T-helper 2 cell treated with Interferon-gamma antibody and Interleukin-4, amounts not matched to agents 5 μg/mL and 100 μg/mL, for 36 hours (primary cell): ENCODE measurements around the gene HTR6.

Experiments used
- DNase-seq: peaks from one replicate; pipeline ENCODE4 v3.0.0; 2021; ENCODE audit warnings: low spot score
- H3K27ac Mint-ChIP-seq: one replicate; pipeline ENCODE4 v1.8.0; 2021; ENCODE audit warnings: mild to moderate bottlenecking, mixed read lengths
- H3K27me3 Mint-ChIP-seq: one replicate; pipeline ENCODE4 v1.8.0; 2021; ENCODE audit warnings: low read depth, mixed read lengths
- H3K36me3 Mint-ChIP-seq: one replicate; pipeline ENCODE4 v1.8.0; 2021; ENCODE audit warnings: low read depth, mixed read lengths
- H3K4me1 Mint-ChIP-seq: one replicate; pipeline ENCODE4 v1.8.0; 2021; ENCODE audit warnings: low read depth, mixed read lengths
- H3K4me3 Mint-ChIP-seq: one replicate; pipeline ENCODE4 v1.8.0; 2022; ENCODE audit warnings: mild to moderate bottlenecking, moderate library complexity, mixed read lengths
- H3K9me3 Mint-ChIP-seq: one replicate; pipeline ENCODE4 v1.8.0; 2021; ENCODE audit warnings: mixed read lengths

HTR6 gene

DNA sequence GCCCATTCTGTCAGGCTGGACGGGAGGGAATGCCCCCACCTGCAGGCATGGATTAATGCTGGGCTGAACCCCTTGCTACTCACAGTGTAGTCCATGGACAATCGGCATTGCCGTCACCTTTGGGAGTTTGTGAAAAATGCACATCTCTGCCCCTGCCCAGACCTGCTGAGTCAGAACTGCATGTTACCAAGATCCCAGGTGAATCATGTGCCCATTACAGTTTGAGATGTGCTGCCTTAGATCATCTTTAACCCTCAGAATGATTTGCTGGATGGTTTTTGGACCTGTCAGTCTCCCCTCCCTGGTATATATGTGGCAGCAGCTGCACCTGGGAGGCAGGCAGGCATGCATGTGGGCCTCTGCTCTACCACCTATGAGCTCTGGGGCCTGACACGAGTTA lies 15.0 kb downstream of the HTR6 start:
- DNase-seq = no peak
- Mint-ChIP-seq H3K27ac (no peak overlapping the region), H3K9me3 (no peaks in the 10 kb centered on the region), H3K36me3 (no peaks in the 10 kb centered on the region), H3K27me3 (no peaks in the 10 kb centered on the region), H3K4me1 (no peaks in the 10 kb centered on the region), H3K4me3 (no peak overlapping the region)

DNA sequence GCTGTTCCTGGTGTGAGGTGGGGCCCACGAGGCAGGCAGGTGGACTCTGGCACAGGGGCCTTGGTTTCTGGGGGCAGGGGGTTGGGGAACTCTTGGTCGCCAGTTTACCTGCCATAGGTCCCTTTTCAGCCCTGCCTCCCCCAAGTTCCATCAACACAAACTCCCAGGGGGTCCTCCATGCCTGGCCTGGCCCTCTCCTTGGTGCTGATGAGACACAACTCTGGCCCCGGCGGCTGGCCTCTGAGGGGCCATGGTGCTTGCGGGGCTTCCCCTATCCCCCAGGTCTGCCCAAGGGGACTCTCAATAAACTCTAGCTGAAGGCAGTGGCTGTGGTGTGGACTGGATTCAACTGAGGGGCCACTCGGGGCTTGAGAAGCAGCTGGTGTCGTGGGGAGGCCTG lies 16.0 kb downstream of the HTR6 start:
- H3K4me1 Mint-ChIP-seq = no peaks in the 10 kb centered on the region
- H3K9me3 Mint-ChIP-seq = no peaks in the 10 kb centered on the region
- no peaks in the 10 kb centered on the region for H3K27me3 Mint-ChIP-seq
- H3K27ac Mint-ChIP-seq = no peak overlapping the region
- no peaks in the 10 kb centered on the region for H3K36me3 Mint-ChIP-seq
- H3K4me3 Mint-ChIP-seq = no peak overlapping the region
- DNase-seq = no peak

DNA sequence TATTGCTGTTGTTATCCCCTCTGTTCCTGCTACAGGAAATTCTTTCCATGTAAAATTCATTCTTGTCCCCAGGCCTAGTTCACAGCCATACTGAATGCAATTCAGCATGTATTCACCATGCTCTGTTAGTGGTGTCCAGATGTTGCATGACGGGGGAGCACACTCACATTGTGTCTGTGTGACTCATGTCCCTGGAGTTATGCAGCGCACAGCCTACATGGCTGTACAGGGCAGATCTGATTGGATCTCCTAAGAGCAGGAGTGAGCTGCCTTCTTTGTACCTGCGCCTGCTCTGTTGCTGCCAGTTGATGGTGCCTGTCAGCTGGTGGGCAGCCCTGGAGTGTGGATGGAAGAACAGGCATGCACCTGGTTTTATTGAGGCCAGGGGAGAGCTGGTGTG lies 17.6 kb downstream of the HTR6 start:
- H3K4me3 Mint-ChIP-seq = no peak overlapping the region
- no peaks in the 10 kb centered on the region for H3K9me3 Mint-ChIP-seq
- no peak overlapping the region for H3K27ac Mint-ChIP-seq
- H3K4me1 Mint-ChIP-seq = no peaks in the 10 kb centered on the region
- H3K36me3 Mint-ChIP-seq = peaks cover 3% of the 10 kb centered on the region
- DNase-seq = no peak
- no peaks in the 10 kb centered on the region for H3K27me3 Mint-ChIP-seq

DNA sequence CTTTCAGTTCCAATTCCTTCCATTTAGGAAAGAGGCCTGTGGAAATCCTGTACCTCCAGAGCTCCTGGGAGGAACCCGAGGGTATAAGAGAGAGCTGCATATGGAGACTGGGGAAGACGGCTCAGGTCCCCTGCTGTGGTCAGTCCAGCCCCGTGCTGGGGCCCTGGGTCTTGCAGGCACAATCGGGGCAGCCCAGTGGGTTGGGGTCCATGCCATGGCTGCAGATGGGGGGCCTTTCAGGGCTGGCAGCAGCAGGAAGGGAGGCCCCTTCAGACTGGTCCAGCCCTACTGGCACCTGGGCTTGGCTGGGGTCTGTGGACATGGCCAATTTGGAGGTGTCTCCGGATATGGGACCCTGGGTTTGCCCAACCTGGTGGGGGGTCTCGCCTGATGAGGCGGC lies 18.2 kb downstream of the HTR6 start:
- Mint-ChIP-seq H3K27ac (no peak overlapping the region), H3K9me3 (no peaks in the 10 kb centered on the region), H3K4me3 (no peak overlapping the region), H3K36me3 (peaks cover 8% of the 10 kb centered on the region), H3K27me3 (no peaks in the 10 kb centered on the region), H3K4me1 (no peaks in the 10 kb centered on the region)
- DNase-seq = no peak

DNA sequence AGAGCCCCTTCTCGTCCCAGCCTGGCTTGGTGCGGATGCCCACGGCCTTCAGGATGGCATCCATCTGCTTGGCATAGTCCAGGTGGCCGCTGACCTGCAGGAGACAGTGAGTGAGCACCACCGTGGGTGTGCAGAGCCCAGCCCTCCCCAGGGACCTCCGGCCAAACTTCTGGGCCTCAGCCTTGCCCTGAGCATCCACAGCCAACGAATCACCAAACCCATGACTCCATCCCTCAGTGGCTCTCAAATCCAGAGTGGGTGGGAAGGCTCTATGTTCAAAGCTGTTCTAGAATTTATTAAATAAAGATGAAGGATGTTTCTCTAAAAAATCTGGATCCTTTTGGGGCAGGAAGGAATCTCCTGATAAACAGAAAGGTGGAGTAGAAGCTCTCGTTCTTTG lies 18.7 kb downstream of the HTR6 start:
- DNase-seq = no peak
- Mint-ChIP-seq H3K36me3 (peaks cover 10% of the 10 kb centered on the region), H3K27ac (no peak overlapping the region), H3K4me1 (peaks cover 3% of the 10 kb centered on the region), H3K9me3 (no peaks in the 10 kb centered on the region), H3K4me3 (no peak overlapping the region), H3K27me3 (no peaks in the 10 kb centered on the region)

DNA sequence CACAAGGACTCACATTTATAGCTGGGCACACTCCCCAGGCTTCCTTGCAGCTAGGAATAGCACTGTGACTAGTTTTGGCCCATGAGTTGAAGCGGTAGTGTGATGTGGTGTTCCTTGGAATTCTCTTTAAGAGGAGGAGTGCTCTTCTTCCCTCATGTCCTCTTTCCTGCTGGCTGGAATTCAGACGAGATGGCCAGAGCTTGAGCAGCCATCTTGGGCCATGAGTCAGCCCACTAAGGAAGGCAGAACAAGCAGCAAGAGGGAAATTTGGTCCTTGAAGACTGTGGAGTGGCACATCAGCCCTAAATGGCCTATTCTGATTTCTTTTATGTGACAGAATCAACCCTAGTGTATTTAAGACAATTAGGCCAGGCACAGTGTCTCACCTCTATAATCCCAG lies 20.0 kb downstream of the HTR6 start:
- Mint-ChIP-seq H3K27ac (no peak overlapping the region), H3K36me3 (peaks cover 17% of the 10 kb centered on the region), H3K4me3 (no peak overlapping the region), H3K27me3 (no peaks in the 10 kb centered on the region), H3K4me1 (peaks cover 3% of the 10 kb centered on the region), H3K9me3 (no peaks in the 10 kb centered on the region)
- no peak for DNase-seq

DNA sequence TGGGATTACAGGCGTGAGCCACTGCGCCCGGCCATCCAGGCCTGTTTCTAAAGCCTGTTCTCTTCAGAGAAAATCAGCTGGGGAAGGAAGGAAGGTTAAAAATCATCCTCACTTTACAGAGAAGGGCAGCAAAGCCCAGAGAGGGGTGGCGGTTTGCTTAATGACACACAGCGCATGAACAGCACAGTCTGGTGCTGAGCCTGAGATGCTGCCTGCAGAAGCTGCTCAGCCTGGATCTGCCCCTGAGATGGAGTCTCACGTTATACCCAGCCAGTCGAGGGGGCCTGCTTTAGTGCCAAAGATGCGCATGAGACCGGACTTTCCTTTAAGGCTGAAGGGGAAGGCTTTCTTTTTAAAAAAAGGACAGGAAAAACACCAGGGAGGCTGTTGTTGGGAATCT lies 21.3 kb downstream of the HTR6 start:
- no peak overlapping the region for H3K4me3 Mint-ChIP-seq
- H3K27ac Mint-ChIP-seq = no peak overlapping the region
- no peaks in the 10 kb centered on the region for H3K27me3 Mint-ChIP-seq
- no peaks in the 10 kb centered on the region for H3K9me3 Mint-ChIP-seq
- no peak for DNase-seq
- H3K4me1 Mint-ChIP-seq = peaks cover 3% of the 10 kb centered on the region
- H3K36me3 Mint-ChIP-seq = peaks cover 23% of the 10 kb centered on the region

DNA sequence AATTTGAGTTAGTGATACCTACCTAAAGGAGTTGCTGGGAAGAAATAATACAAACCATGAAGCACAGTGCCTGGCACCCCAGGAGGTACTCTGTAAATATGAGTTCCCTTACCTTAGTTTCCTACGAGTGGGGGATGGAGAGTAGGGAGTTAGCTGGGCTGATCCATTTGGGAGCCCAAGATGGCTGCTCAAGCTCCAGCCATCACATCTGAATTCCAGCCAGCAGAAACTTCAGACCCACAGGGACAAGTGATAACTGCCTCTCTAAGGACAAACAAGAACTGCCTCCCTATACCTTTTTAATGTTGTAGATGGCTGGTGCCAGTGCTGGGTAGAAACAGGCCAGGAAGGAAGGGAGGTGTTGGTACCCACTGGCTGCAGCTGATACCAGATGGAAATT lies 22.7 kb downstream of the HTR6 start:
- H3K4me3 Mint-ChIP-seq = no peak overlapping the region
- H3K36me3 Mint-ChIP-seq = peaks cover 33% of the 10 kb centered on the region
- DNase-seq = no peak
- H3K9me3 Mint-ChIP-seq = no peaks in the 10 kb centered on the region
- H3K27me3 Mint-ChIP-seq = no peaks in the 10 kb centered on the region
- H3K4me1 Mint-ChIP-seq = peaks cover 3% of the 10 kb centered on the region
- H3K27ac Mint-ChIP-seq = no peak overlapping the region

DNA sequence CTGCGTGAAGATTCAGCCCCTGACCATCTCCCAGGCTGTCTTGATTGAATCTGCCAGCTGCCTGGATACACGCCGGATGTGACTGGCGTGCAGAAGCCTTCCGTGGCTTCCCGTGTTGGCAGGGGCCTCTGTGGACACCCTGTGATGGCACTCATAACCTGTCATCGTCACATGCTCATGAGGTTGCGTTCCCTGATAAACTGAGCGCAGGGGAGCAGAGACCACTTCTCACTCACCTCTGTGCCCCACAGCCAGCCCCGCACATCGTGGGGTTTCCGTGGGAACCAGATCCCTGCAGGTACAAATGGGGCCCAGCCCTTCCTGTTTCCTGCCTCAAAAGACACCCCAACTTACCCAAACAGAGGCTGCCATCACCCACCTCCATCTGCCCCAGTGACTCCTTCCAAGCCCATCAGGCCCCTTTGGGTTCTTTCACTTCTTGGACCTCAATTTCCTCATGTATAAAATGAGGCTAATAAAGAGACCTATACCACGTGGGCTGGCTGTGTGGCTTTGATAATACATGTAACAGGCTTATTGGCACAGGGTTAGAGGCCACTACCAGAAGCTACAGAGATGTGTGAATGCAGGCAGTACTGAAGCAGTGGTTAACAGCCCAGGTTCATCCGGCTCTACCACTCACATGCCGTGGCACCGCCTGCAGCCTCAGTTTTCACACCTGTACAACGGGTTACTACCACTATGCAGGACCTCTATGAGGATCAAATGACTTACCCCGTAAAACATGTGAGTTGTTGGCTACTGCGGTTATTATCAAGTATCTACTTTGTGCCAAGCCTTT lies 23.6 kb downstream of the HTR6 start:
- Mint-ChIP-seq H3K27me3 (no peaks in the 10 kb centered on the region), H3K27ac (no peak overlapping the region), H3K36me3 (peaks cover 33% of the 10 kb centered on the region), H3K9me3 (no peaks in the 10 kb centered on the region), H3K4me3 (no peak overlapping the region), H3K4me1 (peaks cover 3% of the 10 kb centered on the region)
- DNase-seq = no peak

DNA sequence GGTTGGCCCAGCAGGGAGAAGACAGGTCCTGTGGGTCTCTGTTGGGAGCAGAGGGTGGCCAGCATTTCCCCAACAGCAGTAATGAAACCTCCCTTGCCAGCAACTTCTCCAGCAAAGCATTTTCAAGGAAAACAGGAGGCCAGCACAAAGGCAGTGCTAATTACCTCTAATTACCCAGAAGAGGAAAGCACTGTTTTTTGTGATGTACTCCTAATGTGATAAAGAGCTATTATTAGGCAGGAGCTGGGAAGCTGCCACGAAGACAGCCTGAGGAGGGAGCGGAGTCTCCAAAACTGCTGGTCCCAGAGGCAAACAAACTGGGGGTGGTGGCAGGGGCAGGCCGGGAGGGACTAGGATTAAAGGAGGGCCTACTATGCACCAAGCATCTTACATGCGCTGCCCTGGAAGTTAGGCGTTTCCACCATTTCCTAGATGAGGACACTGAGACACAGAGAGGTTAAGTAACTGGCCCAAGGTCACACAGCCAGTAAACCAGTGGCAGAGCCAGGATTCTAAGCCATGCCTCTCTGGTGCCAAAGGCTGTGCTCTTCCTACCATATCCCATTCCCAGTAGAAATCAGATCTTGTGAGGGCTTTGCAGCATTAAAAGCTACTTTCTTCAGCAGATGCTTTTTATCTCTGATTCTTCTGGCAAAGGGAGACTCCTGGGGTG lies 24.5 kb downstream of the HTR6 start:
- Mint-ChIP-seq H3K4me3 (no peak overlapping the region), H3K4me1 (peaks cover 3% of the 10 kb centered on the region)
- DNase-seq = no peak

DNA sequence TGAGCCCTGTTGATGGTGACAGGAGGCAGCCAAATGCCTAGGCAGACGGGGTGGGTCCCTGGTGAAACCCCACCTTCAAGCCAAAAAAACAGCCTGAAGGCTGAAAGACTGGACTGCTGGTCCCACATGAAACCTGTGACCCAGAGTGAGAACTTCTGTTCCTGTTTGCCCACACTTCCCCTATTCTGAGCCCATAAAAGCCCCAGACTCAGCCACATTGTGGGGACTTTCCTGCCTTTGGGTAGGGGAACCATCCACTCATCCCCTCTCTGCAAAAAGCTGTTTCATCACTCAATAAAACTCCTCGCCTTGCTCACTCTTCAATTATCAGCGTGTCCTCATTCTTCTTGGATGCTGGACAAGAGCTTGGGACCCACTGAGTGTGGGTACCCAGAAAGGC lies 25.2 kb downstream of the HTR6 start:
- Mint-ChIP-seq H3K27ac (no peak overlapping the region), H3K9me3 (no peaks in the 10 kb centered on the region), H3K27me3 (no peaks in the 10 kb centered on the region), H3K4me3 (no peak overlapping the region), H3K36me3 (peaks cover 33% of the 10 kb centered on the region), H3K4me1 (peaks cover 3% of the 10 kb centered on the region)
- no peak for DNase-seq

More for the DNA sequence above, 24.5 kb downstream of the HTR6 start:
- no peaks in the 10 kb centered on the region for H3K27me3 Mint-ChIP-seq
- peaks cover 33% of the 10 kb centered on the region for H3K36me3 Mint-ChIP-seq
- H3K27ac Mint-ChIP-seq = no peak overlapping the region
- H3K9me3 Mint-ChIP-seq = no peaks in the 10 kb centered on the region

DNA sequence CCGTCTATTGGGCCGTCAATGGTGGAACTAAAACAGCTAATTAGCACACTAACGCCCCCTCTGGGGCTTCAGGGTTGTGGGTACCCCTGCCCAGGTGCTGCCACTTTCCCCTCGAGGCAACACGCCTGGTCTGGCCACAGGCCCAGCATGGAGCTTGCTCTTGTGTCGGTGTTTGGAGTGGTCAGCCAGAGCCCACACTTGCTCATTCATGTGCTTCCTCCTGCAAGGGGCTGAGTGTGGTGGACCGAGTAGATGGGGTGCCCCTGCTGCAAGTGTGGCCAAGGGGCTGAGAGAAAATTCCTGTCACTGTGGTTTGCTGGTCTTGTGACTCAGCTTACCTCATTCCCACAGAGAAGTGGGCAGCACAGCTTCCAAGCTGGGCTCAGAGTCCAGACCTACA lies 25.7 kb downstream of the HTR6 start:
- peaks cover 33% of the 10 kb centered on the region for H3K36me3 Mint-ChIP-seq
- no peaks in the 10 kb centered on the region for H3K27me3 Mint-ChIP-seq
- DNase-seq = no peak
- H3K9me3 Mint-ChIP-seq = no peaks in the 10 kb centered on the region
- peaks cover 3% of the 10 kb centered on the region for H3K4me1 Mint-ChIP-seq
- no peak overlapping the region for H3K4me3 Mint-ChIP-seq
- no peak overlapping the region for H3K27ac Mint-ChIP-seq

DNA sequence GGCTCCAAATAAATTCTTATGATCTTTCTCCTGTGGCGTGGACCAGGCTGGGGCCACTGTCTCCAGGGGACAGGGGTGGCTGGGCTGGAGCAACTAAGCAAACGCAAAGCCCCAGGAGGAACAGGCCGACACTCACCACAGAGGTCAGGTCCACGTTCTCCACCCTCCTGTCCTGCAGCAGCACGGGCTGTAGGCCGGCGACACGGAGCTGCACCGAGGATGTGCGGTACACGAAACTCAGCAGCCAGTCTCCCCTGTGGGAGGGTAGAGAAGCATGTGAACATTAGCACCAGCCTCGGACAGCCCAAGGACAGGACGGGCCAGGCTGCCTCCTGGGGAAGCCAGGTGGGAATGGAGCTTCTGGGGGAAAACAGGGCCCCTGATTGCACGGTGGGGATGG lies 29.6 kb downstream of the HTR6 start:
- H3K36me3 Mint-ChIP-seq = peaks cover 16% of the 10 kb centered on the region
- H3K27ac Mint-ChIP-seq = no peak overlapping the region
- H3K4me3 Mint-ChIP-seq = no peak overlapping the region
- H3K4me1 Mint-ChIP-seq = no peaks in the 10 kb centered on the region
- DNase-seq = no peak
- no peaks in the 10 kb centered on the region for H3K9me3 Mint-ChIP-seq
- no peaks in the 10 kb centered on the region for H3K27me3 Mint-ChIP-seq

DNA sequence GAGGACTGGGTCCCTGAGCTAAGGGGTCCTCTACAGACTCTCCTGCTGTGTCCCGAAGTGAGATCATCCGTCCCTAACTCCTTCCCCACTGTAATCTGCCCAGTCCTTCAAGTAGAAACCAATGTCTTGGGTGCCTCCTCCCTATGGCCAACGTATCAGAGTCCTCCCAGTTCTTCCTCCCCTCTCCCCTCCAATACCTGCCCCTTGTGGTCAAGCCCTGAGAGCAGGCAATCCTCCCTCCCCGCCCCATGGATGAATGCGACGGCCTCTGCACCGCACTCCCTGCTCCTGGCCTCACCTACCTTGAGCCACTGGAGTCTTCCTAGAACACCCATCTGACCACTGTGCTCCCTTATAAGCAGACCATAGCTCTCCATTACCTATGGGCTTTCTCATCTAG lies 31.1 kb downstream of the HTR6 start:
- peaks cover 10% of the 10 kb centered on the region for H3K36me3 Mint-ChIP-seq
- no peak overlapping the region for H3K4me3 Mint-ChIP-seq
- no peak overlapping the region for H3K27ac Mint-ChIP-seq
- H3K27me3 Mint-ChIP-seq = no peaks in the 10 kb centered on the region
- H3K9me3 Mint-ChIP-seq = no peaks in the 10 kb centered on the region
- no peak for DNase-seq
- H3K4me1 Mint-ChIP-seq = no peaks in the 10 kb centered on the region

DNA sequence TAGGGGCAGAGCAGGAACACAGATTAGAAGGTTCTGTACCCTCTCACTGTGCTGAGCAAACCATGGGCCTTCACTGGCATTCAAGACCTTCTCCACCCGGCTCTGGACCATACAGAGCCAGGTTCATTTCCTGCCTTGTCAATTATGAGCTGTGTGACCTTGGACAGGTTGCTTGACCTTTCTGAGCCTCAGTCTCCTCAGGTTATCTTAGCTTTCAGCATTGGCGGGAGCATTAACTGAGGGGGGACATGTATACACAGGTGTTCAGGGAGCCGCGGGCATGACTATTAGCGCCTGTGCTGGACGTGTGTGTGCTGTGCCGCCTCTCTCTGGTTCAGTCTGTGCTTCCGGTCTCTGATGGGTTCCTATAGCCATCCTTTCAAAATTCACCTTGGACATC lies 32.1 kb downstream of the HTR6 start:
- Mint-ChIP-seq H3K4me1 (no peaks in the 10 kb centered on the region), H3K4me3 (no peak overlapping the region), H3K27ac (no peak overlapping the region), H3K36me3 (peaks cover 4% of the 10 kb centered on the region), H3K27me3 (no peaks in the 10 kb centered on the region), H3K9me3 (no peaks in the 10 kb centered on the region)
- no peak for DNase-seq
